Measurements from ENCODE around the gene ZNF205.

The ZNF205 gene

GRCh38 chr16:3113765-3114479 is 1.5 kb downstream of the ZNF205 start:
- H3K4me3 ChIP-seq (replicated peaks in 1 of 2; ENCODE audit: low read depth in 2 of 2, low read length in 2 of 2) = peak overlapping the region; percentile 60 to 76
- DNase-seq (ENCODE audit: low read depth in 2 of 2) = no peak
- no peak for TF ChIP-seq CTCF (IDR thresholded peaks at IDR 0.05; ENCODE audit: low read depth, low read length)

- H3K4me3 ChIP-seq (replicated peaks in 1 of 2; ENCODE audit: low read depth in 2 of 2, low read length in 2 of 2) = no peak overlapping the region
- DNase-seq (ENCODE audit: low read depth in 2 of 2) = no peak
- no peak for TF ChIP-seq CTCF (IDR thresholded peaks at IDR 0.05; ENCODE audit: low read depth, low read length)
Measured at GRCh38 chr16:3115003-3115402, 2.6 kb downstream of the ZNF205 start.

GRCh38 chr16:3115561-3115960 is 3.2 kb downstream of the ZNF205 start:
- H3K4me3 ChIP-seq (replicated peaks in 1 of 2; ENCODE audit: low read depth in 2 of 2, low read length in 2 of 2) = no peak overlapping the region
- no peak for TF ChIP-seq CTCF (IDR thresholded peaks at IDR 0.05; ENCODE audit: low read depth, low read length)
- no peak for DNase-seq (ENCODE audit: low read depth in 2 of 2)

GRCh38 chr16:3118204-3118790 is 5.9 kb downstream of the ZNF205 start:
- no peak overlapping the region for H3K4me3 ChIP-seq (replicated peaks in 1 of 2; ENCODE audit: low read depth in 2 of 2, low read length in 2 of 2)
- no peak for DNase-seq (ENCODE audit: low read depth in 2 of 2)
- TF ChIP-seq CTCF (IDR thresholded peaks at IDR 0.05; ENCODE audit: low read depth, low read length) = no peak

- TF ChIP-seq CTCF (IDR thresholded peaks at IDR 0.05; ENCODE audit: low read depth, low read length) = no peak
- no peak overlapping the region for H3K4me3 ChIP-seq (replicated peaks in 1 of 2; ENCODE audit: low read depth in 2 of 2, low read length in 2 of 2)
- no peak for DNase-seq (ENCODE audit: low read depth in 2 of 2)
Measured at GRCh38 chr16:3118846-3119245, 6.5 kb downstream of the ZNF205 start.

GRCh38 chr16:3119286-3119685 is 6.9 kb downstream of the ZNF205 start:
- no peak for DNase-seq (ENCODE audit: low read depth in 2 of 2)
- no peak overlapping the region for H3K4me3 ChIP-seq (replicated peaks in 1 of 2; ENCODE audit: low read depth in 2 of 2, low read length in 2 of 2)
- TF ChIP-seq CTCF (IDR thresholded peaks at IDR 0.05; ENCODE audit: low read depth, low read length) = no peak

All from cardiac fibroblast (primary cell).